K562 (cell line): Measurements from ENCODE around the gene OXSR1. TPM values are rescaled to one million over a fixed set of nuclear protein-coding genes. Genes with fewer than 3 reads are reported as not detected.
"Not testable (repeated sequence)": the region's sequence is repeated elsewhere in the genome, so short reads cannot be mapped to it uniquely, and the experiment has no call there.

ENCODE experiments used
- ATAC-seq: fragments of 200-7000 bp; cut with Tn5 transposase; 3 replicates; pipeline ENCODE4 v1.9.1; 2020; ENCODE audit warnings: moderate library complexity
- BruUV-seq: library from RNA; stranded (reverse); fragments of 400-500 nt; replicated peaks from 2 replicates; lab custom pipeline; 2021; lab: Mats Ljungman, UMichigan
- CTCF ChIA-PET: fragments of 300-600 bp; formaldehyde crosslinking; extraction: SDS; loops from one replicate; lab custom pipeline; 2021; ENCODE audit warnings: low intra/inter-chr PET ratio; lab: Yijun Ruan, JAX
- POLR2A ChIA-PET: fragments of 300-600, 350-650 bp; sonication (Branson Sonifier 250); formaldehyde crosslinking; extraction: SDS; loops from one replicate; lab custom pipeline; 2021; ENCODE audit warnings: antibody characterized with exemption, inconsistent platforms; lab: Yijun Ruan, JAX
- DNase-seq, 4 experiments: peaks; one replicate each; pipeline versions ENCODE4 v3.0.0 to v3.0.0-alpha.2; 2011 to 2018; ENCODE audit warnings: low spot score in 3 of 4, mixed read lengths in 3 of 4; ENCODE audit errors: extremely low read depth in 1 of 4
- FAIRE-seq: peaks from 2 replicates; lab custom pipeline; 2011; peaks lifted over from hg19 to GRCh38; lab: Jason Lieb, UNC
- H2AFZ ChIP-seq: 2 replicates; pipeline ENCODE4 v1.6.0; 2011; ENCODE audit warnings: low read depth, low read length, control low read depth, inconsistent platforms
- H3K27ac ChIP-seq: fragments of 200-600 bp; 3 replicates; pipeline ENCODE4 v1.8.0; 2011; ENCODE audit warnings: low read depth, mild to moderate bottlenecking, control low read depth, inconsistent platforms, low read length, moderate library complexity, mixed read lengths; ENCODE audit errors: extremely low read depth
- H3K27me3 ChIP-seq, 2 experiments: fragments of 300-600 bp in 1 of 2; 2 replicates in 1 of 2; 3 replicates in 1 of 2; pipeline versions ENCODE4 v1.6.0 to v1.8.0; 2011; ENCODE audit warnings: inconsistent platforms in 2 of 2, low read length in 2 of 2, mild to moderate bottlenecking in 1 of 2, mixed read lengths in 1 of 2, moderate library complexity in 1 of 2; ENCODE audit not compliant: control insufficient read depth in 2 of 2, insufficient read depth in 2 of 2
- H3K36me3 ChIP-seq: fragments of 300-600 bp; 3 replicates; pipeline ENCODE4 v1.8.0; 2011; ENCODE audit warnings: mild to moderate bottlenecking, low read length, inconsistent platforms; ENCODE audit not compliant: control insufficient read depth, insufficient read depth
- H3K4me1 ChIP-seq, 2 experiments: fragments of 200-600 bp in 1 of 2; replicated peaks in 1 of 2; 2 replicates in 1 of 2; 3 replicates in 1 of 2; pipeline versions ENCODE4 v1.5.1 to v1.8.0; 2011; ENCODE audit warnings: inconsistent platforms in 2 of 2, low read length in 2 of 2, mild to moderate bottlenecking in 1 of 2, mixed read lengths in 1 of 2, moderate library complexity in 1 of 2; ENCODE audit not compliant: control insufficient read depth in 2 of 2, insufficient read depth in 2 of 2
- H3K4me2 ChIP-seq: 2 replicates; pipeline ENCODE4 v1.6.1; 2011; ENCODE audit warnings: low read length, control low read depth, inconsistent platforms, mixed read lengths; ENCODE audit not compliant: insufficient read depth
- H3K4me3 ChIP-seq: fragments of 200-600 bp; sonication (generic), shearing (Covaris generic); 2 replicates; pipeline ENCODE4 v1.5.1; 2016; ENCODE audit warnings: control low read depth, inconsistent platforms
- H3K79me2 ChIP-seq: fragments of 200-600 bp; 3 replicates; pipeline ENCODE4 v1.8.0; 2011; ENCODE audit warnings: low read length, inconsistent platforms; ENCODE audit not compliant: control insufficient read depth, insufficient read depth
- H3K9ac ChIP-seq, 2 experiments: 2 replicates each; pipeline versions ENCODE4 v1.6.0 to v1.6.1; 2011; ENCODE audit warnings: low read depth in 2 of 2, low read length in 2 of 2, control low read depth in 1 of 2, inconsistent platforms in 1 of 2, mild to moderate bottlenecking in 1 of 2, mixed read lengths in 1 of 2; ENCODE audit not compliant: insufficient read depth in 1 of 2
- H3K9me1 ChIP-seq: one replicate; pipeline ENCODE4 v1.6.0; 2011; ENCODE audit warnings: inconsistent platforms, mild to moderate bottlenecking, low read length, moderate library complexity; ENCODE audit not compliant: control insufficient read depth, insufficient read depth
- H3K9me3 ChIP-seq: replicated peaks from 2 replicates; pipeline ENCODE4 v1.5.1; 2011; ENCODE audit warnings: low read depth, low read length, inconsistent platforms; ENCODE audit not compliant: control insufficient read depth, insufficient read depth
- H4K20me1 ChIP-seq: replicated peaks from 2 replicates; pipeline ENCODE4 v1.6.1; 2011; ENCODE audit warnings: low read length, inconsistent platforms, mixed read lengths; ENCODE audit not compliant: control insufficient read depth, insufficient read depth
- ZC3H11A ChIP-seq: IDR thresholded peaks from 2 replicates; pipeline ENCODE4 v1.6.1; 2012; ENCODE audit warnings: low read depth, low read length, improper control_type of control experiment
- WGBS: fragments of 100-300 bp; shearing (Covaris generic); methylation state at CpG from one replicate; pipeline ENCODE4 v1.1.6; 2016; ENCODE audit warnings: low coverage, mixed read lengths; ENCODE audit not compliant: insufficient coverage; ENCODE audit errors: missing lambda C conversion rate; 5-methylcytosine and 5-hydroxymethylcytosine counted together
- in situ Hi-C: fragments of 300-500 bp; cut with MboI; formaldehyde crosslinking; loops from 4 replicates; pipeline ENCODE4 v1.15.0; 2018; ENCODE audit warnings: inconsistent platforms, mixed read lengths
- intact Hi-C: fragments of 100-400 bp; cut with micrococcal nuclease; formaldehyde crosslinking; loops from 2 replicates; pipeline ENCODE4 v1.14.2; 2022
- polyA plus RNA-seq, 8 experiments: library from polyadenylated mRNA; depleted of rRNA in 4 of 8; stranded (reverse) in 5 of 8; unstranded in 3 of 8; fragments of >200 nt; fragmentation: Nextera tagmentation in 2 of 8; fragmentation: Illumina TruSeq in 1 of 8; extraction: Ambion mirVana in 2 of 8; extraction: Trizol in 1 of 8; gene quantifications; 2 replicates each; pipeline versions ENCODE4 v1.2.1 to v1.2.3, GENCODE V29; 2011 to 2014; ENCODE audit warnings: inconsistent platforms in 1 of 8, missing spikeins in 1 of 8
- total RNA-seq, 7 experiments: library from RNA; depleted of rRNA in 6 of 7; stranded (reverse); fragments of >200 nt in 6 of 7; fragmentation: Illumina TruSeq in 2 of 7; extraction: Trizol in 2 of 7; gene quantifications; 2 replicates each; pipeline versions ENCODE4 v1.2.1 to v1.2.3, GENCODE V29; 2011 to 2021; ENCODE audit warnings: low replicate concordance in 1 of 7
- TF ChIP-seq, protein P1 (sequence below), 2 experiments: fragments of 450-650 bp; conservative IDR thresholded peaks; 2 replicates each; pipeline ENCODE4 v1.6.1; 2017; ENCODE audit warnings: mild to moderate bottlenecking in 2 of 2, moderate library complexity in 2 of 2

Gene OXSR1
- total and polyA plus RNA-seq, 9 of the 15 experiments (the other 6 are each of a cell fraction or from before 2014, with no cell fraction given): 15.7 to 87.6 (median 48.7) TPM

DNA sequence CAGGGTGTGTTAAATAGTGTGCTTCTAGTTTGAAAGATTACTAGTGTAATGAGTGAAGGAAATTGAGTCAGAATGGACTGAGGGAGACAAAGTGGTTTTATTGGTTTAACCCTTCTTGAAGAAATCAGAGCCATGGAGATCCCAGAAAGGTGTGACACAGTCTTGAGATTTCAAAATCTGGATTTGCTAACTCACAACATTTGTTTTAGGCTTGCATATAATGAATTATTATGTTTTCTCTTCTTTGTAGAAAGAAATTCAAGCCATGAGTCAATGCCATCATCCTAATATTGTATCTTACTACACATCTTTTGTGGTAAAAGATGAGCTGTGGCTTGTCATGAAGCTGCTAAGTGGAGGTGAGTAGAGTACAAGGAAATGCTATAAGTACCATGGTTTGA is 25.1 kb downstream of the OXSR1 start:
- ATAC-seq (no peak), FAIRE-seq (no peak), DNase-seq (no peak)
- Histone ChIP-seq H3K9me1 (no peaks in the 10 kb centered on the region), H3K36me3 (peaks cover 55% of the 10 kb centered on the region), H3K79me2 (peaks cover 10% of the 10 kb centered on the region; the same call in 1 of the 3 replicates), H3K27ac (no peak overlapping the region), H3K9ac (no peak overlapping the region), H3K4me2 (no peak overlapping the region), H3K4me3 (no peak overlapping the region), H3K27me3 (no peaks in the 10 kb centered on the region), H3K9me3 (no peaks in the 10 kb centered on the region), H4K20me1 (no peaks in the 10 kb centered on the region), H3K4me1 (no peaks in the 10 kb centered on the region), H2AFZ (no peak overlapping the region)
- ChIA-PET CTCF (no interaction called here), POLR2A (interaction anchor here (0.6 to 1.5 kb wide), 4 partner anchors 11 to 54 kb away, joined by 3 to 5 read pairs (median 4); no protein-coding TSS in a partner anchor)
- intact Hi-C loops (no loop called here), in situ Hi-C loops (no loop called here)
- no TSS peak for BruUV-seq
- no peak for TF ChIP-seq ZC3H11A
- TF ChIP-seq, protein P1, sequence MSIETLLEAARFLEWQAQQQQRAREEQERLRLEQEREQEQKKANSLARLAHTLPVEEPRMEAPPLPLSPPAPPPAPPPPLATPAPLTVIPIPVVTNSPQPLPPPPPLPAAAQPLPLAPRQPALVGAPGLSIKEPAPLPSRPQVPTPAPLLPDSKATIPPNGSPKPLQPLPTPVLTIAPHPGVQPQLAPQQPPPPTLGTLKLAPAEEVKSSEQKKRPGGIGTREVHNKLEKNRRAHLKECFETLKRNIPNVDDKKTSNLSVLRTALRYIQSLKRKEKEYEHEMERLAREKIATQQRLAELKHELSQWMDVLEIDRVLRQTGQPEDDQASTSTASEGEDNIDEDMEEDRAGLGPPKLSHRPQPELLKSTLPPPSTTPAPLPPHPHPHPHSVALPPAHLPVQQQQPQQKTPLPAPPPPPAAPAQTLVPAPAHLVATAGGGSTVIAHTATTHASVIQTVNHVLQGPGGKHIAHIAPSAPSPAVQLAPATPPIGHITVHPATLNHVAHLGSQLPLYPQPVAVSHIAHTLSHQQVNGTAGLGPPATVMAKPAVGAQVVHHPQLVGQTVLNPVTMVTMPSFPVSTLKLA (conservative IDR thresholded peaks at IDR 0.05): no peak

DNA sequence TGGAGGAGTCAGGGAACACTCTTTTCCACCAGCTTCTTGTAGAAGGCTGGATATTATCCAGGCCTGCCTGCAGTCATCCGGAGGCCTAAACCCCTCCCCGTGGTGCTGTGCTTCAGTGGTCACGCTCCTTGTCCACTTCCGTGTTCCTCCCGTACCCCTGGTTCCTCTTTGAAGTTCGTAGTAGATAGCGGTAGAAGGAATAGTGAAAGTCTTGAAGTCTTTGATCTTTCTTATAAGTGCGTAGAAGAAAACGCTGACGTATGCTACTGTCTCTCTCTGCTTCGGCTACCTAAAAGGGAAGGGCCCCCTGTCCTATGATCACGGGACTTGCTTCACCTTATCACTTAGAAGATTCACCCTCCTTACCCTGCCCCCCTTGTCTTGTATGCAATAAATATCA is 37.6 kb downstream of the OXSR1 start:
- POLR2A ChIA-PET, H3K9me1 ChIP-seq, DNase-seq, H3K4me3 ChIP-seq, H3K4me2 ChIP-seq, ATAC-seq, intact Hi-C loops, FAIRE-seq, H3K9me3 ChIP-seq, BruUV-seq, H4K20me1 ChIP-seq, H3K4me1 ChIP-seq, CTCF ChIA-PET, in situ Hi-C loops, H2AFZ ChIP-seq, H3K9ac ChIP-seq, H3K27me3 ChIP-seq, H3K27ac ChIP-seq: not testable (repeated sequence)
- H3K79me2 ChIP-seq: peaks cover 43% of the 10 kb centered on the region
- WGBS: 87% methylated on average over 12 of the region's 12 CpGs
- peaks cover 58% of the 10 kb centered on the region for H3K36me3 ChIP-seq
